ENCODE data around the gene TSHR. TPM values are rescaled to one million over a fixed set of nuclear protein-coding genes. Genes with fewer than 3 reads are reported as not detected.

TSHR gene
- total RNA-seq, 1 experiment from 2014 or later: not detected

DNA sequence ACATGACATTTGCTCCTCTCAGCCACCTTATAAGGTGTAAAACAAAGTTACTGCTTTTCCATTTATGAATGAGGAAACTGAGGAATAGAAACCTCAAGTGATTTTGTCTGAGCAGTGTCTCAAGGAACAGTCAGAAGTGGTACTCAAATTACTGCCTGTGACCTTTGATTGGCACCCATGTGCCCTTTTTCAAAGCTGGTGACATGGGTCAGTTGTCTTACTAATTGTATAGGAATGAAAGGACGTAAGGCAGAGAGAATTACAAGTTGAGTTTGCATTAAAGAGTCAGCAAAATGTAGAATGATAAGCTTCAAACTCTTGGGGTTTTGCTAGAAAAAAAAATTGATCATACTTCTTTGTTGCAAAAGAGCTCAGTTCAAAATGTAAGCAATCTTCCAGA, 136.2 kb downstream of the TSHR start:
- Histone ChIP-seq H2AFZ (ENCODE audit: low read depth, low read length, poor library complexity, severe bottlenecking) (no peak overlapping the region), H3K9me2 (ENCODE audit: insufficient read depth) (no peaks in the 10 kb centered on the region), H3K4me1 (ENCODE audit: control insufficient read depth in 1 of 2, insufficient read depth in 2 of 2, low read length in 2 of 2) (no peaks in the 10 kb centered on the region), H3K4me2 (ENCODE audit: low read length) (no peak overlapping the region), H3K4me3 (replicated peaks in 1 of 2; ENCODE audit: low read depth in 1 of 2, low read length in 2 of 2) (no peak overlapping the region), H3K9ac (ENCODE audit: low read length) (no peak overlapping the region), H3K79me2 (ENCODE audit: insufficient read depth, low read length) (no peaks in the 10 kb centered on the region), H3K9me3 (ENCODE audit: control insufficient read depth in 1 of 2, insufficient read depth in 1 of 2, low read depth in 1 of 2, low read length in 2 of 2) (no peaks in the 10 kb centered on the region), H3K36me3 (ENCODE audit: control insufficient read depth in 1 of 2, insufficient read depth in 2 of 2, low read length in 2 of 2) (no peaks in the 10 kb centered on the region), H4K20me1 (ENCODE audit: insufficient read depth) (no peaks in the 10 kb centered on the region), H3K27me3 (ENCODE audit: insufficient read depth, low read length) (no peaks in the 10 kb centered on the region), H3K27ac (ENCODE audit: low read depth, low read length) (no peak overlapping the region)
- intact Hi-C loops (cut with micrococcal nuclease): no loop called here
- ChIA-PET RAD21 (ENCODE audit: low non-redundant PET in 1 of 2, low total read pairs in 2 of 2, uncharacterized antibody in 2 of 2, unreplicated experiment in 2 of 2) (no interaction called here), CTCF (no interaction called here), POLR2A (no interaction called here)
- no peak for DNase-seq (ENCODE audit: low read depth, low spot score)
- ATAC-seq: no peak
- BruUV-seq (replicated peaks): no TSS peak
- TF ChIP-seq POLR2A (IDR thresholded peaks at IDR 0.05; ENCODE audit: borderline replicate concordance, extremely low read depth, insufficient read depth, insufficient read length): no peak
- no peak for TF ChIP-seq SP1 (IDR thresholded peaks at IDR 0.05; ENCODE audit: low read depth)
- no peak for TF ChIP-seq ZFX (IDR thresholded peaks at IDR 0.05)
- TF ChIP-seq, protein P1, sequence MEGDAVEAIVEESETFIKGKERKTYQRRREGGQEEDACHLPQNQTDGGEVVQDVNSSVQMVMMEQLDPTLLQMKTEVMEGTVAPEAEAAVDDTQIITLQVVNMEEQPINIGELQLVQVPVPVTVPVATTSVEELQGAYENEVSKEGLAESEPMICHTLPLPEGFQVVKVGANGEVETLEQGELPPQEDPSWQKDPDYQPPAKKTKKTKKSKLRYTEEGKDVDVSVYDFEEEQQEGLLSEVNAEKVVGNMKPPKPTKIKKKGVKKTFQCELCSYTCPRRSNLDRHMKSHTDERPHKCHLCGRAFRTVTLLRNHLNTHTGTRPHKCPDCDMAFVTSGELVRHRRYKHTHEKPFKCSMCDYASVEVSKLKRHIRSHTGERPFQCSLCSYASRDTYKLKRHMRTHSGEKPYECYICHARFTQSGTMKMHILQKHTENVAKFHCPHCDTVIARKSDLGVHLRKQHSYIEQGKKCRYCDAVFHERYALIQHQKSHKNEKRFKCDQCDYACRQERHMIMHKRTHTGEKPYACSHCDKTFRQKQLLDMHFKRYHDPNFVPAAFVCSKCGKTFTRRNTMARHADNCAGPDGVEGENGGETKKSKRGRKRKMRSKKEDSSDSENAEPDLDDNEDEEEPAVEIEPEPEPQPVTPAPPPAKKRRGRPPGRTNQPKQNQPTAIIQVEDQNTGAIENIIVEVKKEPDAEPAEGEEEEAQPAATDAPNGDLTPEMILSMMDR (IDR thresholded peaks at IDR 0.05 in 2 of 3, conservative IDR thresholded peaks at IDR 0.05 in 1 of 3; ENCODE audit: borderline replicate concordance in 1 of 3, insufficient read depth in 1 of 3, low read depth in 2 of 3, low read length in 2 of 3): no peak
- TF ChIP-seq EZH2 (IDR thresholded peaks at IDR 0.05): no peak
- TF ChIP-seq CBX3 (IDR thresholded peaks at IDR 0.05; ENCODE audit: low read depth): no peak
- TF ChIP-seq SRF (IDR thresholded peaks at IDR 0.05; ENCODE audit: low read depth): no peak
- no peak for TF ChIP-seq TCF7L2 (IDR thresholded peaks at IDR 0.05; ENCODE audit: borderline replicate concordance, extremely low read depth, insufficient read depth, insufficient read length)
- no peak for TF ChIP-seq ZBTB33 (IDR thresholded peaks at IDR 0.05; ENCODE audit: extremely low read depth, insufficient replicate concordance, low read length)
- no peak for TF ChIP-seq ELF1 (IDR thresholded peaks at IDR 0.05; ENCODE audit: borderline replicate concordance, low read depth)
- TF ChIP-seq, protein P2, sequence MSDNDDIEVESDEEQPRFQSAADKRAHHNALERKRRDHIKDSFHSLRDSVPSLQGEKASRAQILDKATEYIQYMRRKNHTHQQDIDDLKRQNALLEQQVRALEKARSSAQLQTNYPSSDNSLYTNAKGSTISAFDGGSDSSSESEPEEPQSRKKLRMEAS (IDR thresholded peaks at IDR 0.05): no peak
- no peak for TF ChIP-seq YY1 (IDR thresholded peaks at IDR 0.05; ENCODE audit: extremely low read depth, insufficient replicate concordance, low read depth, low read length)
- TF ChIP-seq JUND (IDR thresholded peaks at IDR 0.05): no peak

All from HCT116 (cell line).